HG03520 (cell line): ENCODE results near the gene NPTN.
"Not testable (repeated sequence)": the region's sequence is repeated elsewhere in the genome, so short reads cannot be mapped to it uniquely, and the experiment has no call there.

ENCODE experiments used
- ATAC-seq: cut with Tn5 transposase; IDR thresholded peaks from one replicate; pipeline ENCODE4 v1.9.1; 2021; ENCODE audit warnings: mild to moderate bottlenecking, moderate library complexity; ENCODE audit not compliant: unreplicated experiment

The NPTN gene

DNA sequence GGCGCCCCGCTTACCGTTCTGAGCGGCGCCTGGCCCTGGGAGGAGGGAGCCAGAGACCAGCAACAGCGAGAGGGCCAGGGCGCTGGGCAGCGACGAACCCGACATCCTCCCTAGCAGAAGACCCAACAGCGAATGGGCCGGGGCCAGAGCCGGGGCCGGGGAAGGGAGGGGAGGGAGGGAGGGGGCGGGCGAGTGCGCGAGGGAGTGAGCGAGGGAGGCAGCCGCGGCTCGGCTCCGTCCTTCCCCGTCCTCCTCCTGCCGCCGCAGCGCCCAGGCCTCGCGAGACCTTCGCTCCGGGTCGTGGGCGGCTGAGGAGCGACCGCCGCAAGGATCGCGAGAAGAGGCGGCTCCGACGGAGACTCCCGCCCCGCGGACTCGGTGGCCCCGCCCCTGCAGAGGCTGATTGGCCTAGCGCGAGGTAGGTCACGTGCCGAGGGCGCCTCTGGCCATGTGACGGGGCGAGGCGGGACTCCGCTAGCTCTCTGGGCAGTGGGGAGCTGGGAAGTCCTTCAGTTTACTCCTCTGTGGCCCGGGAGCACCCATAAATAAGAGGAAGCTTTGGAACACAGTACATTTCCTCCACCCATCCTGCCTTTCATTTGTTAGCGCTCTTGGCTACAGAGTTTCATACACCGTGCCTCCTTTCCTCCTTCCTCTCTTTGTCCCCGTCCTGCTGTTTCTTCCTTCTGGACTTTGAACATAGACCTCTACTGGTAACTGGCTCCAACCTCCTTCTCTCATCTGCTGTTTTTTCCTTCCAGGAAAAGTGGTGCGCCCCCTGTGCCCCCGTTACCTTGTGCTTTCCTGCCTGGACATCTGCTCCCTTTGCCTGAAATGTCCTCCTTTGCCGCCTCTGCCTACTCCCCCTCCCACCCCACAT, at the start of gene NPTN:
TSS of gene NPTN (minus strand) at position 279 of the 880 bp plus-strand sequence. CDS start at position 105, 174 bp downstream.
- ATAC-seq = peak; percentile 84

DNA sequence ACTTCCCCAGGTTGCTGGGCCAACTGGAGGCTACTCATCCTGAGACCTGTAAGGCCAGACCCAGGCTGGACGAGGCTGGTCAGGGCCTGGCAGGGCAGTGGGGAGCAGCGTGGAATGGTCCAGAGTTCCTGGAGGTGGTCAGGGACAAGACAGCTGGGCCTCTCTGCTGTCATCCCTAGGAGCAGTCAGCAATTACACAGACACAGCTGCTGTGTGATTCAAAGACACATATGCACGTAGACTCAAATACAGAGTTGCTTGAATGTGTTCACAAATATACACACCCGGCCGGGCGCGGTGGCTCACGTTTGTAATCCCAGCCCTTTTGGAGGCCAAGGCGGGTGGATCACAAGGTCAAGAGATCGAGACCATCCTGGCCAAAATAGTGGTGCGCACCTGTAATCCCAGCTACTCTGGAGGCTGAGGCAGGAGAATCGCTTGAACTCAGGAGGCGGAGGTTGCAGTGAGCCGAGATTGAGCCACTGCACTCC, 49.5 kb upstream of the NPTN start:
- no peak for ATAC-seq

DNA sequence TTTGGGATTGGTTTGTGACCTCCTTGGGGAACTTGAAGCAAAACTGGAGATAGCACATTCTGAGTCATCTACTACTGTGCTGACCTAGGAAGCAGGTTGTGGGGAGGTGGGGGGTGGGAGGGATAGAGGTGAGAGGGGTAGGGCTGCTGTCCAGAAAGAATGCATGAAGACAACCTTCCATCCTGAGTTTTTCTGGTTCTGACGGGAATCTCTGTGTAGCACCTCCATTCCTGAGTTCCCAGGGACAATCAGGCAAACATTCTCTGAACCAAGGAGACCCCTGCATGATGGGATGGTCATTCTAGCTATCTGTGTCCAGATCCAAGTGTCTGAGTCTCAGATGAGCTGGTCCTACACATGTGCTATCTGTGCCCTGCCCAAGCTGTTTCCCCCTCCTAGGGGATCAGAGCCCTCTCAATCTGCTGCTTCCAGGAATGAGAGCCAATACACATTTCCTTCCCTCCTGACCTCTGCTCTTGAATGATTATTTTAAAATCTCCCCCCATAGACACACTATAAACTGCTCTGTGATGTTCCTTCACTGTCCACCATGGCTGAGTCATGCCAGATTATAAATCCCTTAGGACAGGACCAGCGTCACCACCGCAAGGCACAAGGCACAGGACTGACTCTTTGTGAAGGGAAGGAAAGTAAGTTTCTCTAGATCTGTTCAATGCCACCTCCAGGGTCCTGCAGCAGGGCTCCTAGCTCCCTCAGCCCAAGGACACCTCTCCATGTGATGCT, 48.8 kb upstream of the NPTN start:
- ATAC-seq = no peak

DNA sequence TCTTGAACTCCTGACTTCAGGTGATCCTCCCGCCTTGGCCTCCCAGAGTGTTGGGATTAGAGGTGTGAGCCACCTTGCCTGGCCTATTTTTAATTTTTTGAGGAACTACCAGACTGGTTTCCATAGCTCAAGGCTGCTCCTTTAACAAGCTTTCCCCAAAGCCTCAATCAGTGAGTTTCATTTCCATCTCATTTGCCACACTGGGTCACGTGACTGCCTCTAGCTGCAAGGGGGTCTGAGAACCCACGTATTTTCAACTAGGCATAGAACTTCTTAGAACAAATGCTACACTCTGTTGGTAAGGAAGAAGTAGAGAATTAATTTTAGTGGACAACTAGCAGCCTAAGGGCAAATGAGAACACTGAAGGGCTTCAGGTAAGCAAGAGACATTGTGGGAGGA, 47.9 kb upstream of the NPTN start:
- ATAC-seq = no peak

DNA sequence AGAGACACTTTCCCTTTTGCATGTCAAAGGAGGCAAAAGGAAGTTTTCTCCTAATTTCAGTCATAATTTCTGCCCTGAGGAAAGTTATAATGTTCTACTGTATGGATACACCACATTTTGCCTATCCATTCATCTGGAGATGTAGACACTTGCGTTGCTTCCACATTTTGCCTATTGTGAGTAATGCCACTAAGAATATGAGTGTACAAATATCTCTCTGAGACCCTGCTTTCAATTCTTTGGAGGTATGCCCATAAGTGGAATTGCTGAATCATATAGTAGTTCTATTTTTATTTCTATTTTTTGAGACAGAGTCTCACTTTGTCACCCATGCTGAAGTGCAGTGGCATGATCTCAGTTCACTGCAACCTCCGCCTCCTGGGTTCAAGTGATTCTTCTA, 47.4 kb upstream of the NPTN start:
- ATAC-seq = no peak

DNA sequence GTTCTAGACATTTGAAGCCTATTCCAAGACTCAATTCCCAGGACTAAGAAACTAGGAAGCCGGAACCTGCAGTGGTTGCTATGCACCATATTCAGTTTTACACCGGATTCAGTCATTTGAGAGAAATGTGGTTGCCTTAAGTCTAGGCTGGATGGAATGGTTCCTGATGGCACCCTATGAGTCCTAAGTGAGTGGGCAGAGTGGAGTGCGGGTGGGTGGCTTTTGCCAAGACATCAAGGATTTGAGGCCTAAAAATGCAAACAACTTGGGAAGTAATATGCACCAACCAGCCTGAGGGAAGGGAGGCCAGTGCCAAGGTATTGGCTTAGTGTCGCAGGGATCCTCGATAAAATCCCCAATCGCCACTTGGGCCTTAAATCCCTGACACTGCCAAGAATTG, 46.8 kb upstream of the NPTN start:
- no peak for ATAC-seq

DNA sequence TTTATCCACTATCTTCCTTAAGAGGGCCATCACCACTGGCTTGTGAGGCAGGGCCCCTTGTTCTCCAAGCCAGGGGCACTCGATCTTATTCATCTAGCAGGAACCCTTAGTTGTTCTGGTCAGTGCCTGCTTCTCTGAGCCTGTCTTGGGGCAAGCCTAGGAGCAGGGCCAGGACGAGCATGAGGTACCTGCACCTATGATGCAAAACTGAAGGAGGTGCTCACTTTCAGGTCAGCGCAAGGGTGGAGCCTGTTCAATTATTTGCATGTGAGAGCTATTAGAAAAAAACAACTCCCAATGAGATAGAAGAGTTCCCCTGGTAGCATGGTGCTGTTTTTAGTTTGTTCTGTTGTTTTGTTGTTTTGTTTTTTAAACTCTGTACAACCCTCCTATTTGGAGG, 46.0 kb upstream of the NPTN start:
- no peak for ATAC-seq

DNA sequence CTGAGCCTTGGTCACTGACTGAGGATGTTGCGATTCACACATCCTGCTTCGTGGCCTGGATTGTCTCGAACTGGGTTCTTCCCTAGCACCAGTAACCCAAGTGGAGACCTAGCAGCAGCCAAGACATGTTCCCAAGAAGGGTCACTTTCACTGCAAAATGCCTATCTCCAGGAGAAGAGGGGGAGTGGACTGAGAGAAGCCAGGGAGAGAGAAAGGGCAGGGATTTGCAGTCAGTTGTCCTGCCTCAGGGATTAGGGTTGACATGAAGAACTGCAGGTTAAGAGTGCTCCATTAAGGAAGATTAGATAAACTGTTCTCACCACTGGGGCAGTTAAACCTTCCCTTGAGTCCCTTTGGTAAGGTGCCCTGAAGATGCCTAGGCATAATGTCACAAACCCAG, 45.3 kb upstream of the NPTN start:
- no peak for ATAC-seq

DNA sequence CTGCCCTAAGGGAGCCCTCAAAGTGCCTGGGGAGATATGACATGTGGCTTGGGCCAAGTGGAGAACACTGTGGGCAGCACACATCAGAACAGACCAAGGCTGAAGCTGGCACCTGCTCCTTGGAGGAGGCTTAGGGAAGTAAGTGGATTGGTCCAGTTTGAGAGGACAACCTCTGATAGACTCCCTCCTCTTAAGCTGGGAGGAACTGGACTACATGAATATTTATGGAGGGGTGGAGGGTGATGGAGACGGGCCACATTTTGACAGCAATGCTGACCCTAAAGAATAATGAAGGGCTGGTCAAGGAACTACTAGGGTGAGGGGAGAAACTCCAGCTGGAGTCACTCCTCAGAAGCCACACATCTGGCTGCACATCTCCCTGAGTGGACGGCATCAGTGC, 44.5 kb upstream of the NPTN start:
- ATAC-seq = no peak

DNA sequence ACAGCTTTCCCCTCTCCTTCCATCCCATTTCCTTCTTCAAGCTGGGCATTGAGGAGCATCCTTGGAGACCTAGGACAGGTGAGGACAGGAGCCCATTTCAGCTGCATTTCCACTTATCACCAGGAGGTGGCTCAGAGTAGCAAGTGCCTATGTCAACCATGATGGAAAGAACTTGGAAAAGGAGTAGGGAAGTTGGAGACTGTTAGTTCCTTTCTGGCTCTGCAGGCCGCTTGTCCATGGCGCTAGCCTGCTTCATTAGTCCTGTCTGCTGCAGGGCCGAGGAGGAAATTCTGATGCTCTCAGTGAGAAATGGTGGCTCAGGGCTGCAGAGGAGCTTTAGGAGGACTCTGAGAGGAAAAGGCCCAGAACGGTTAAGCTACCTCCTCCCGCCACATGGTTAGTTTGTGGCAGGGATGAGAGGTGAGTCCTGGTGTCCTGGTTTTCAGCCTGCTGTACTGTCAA, 44.0 kb upstream of the NPTN start:
- ATAC-seq = no peak

DNA sequence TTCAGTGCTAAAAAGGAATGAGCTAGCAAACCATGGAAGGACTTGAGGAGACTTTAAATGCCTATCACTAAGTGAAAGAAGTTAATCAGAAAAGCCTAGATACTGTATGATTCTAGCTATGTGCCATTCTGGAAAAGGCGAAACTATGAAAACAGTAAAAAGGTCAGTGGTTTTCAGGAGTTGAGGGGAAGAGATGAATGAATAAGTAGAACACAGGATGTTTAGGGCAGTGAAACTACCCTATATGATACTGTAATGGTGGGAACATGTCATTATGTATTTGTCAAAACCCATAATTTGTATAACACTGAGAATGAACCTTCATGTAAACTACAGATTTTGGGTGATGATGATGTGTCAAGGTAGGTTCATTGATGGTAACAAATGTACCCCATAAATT, 41.4 kb upstream of the NPTN start:
- no peak for ATAC-seq

DNA sequence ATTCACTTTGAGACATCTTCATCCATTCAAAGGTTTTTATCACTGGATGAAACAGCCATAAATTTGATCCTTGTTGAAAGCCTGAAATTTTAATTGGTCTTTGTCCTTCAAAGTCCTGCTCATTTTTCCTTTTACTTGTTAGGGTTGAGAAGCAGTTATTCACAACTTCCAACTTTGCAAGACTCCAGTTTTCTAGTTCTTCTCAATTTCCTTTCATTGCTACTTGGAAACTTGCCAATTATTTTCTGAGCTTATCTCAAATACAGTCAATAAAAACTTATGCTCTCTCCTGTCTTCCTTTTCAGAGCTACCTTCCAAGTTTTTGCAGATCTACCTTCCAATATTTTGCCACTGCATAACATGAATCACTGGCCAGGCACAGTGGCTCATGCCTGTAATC, 27.3 kb upstream of the NPTN start:
- ATAC-seq = no peak

DNA sequence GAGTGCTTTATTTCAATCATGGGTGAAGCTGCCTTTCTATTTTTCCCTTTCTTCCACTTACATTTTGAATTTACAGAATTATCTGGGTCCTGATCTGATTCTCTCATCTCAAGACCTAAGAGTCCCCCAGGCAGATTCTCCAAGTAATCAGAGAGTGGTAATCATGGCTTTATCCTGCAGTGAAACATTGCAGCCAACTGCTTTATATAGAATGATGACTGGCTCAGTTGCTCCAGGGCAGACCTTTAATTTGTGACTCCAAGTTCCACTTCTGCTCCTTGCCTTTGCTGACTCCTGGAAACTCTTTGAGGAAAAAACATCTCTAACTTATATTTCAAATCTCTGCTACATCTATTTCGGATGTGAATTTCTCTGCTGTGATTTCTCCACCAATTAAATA, 25.5 kb upstream of the NPTN start:
- no peak for ATAC-seq

DNA sequence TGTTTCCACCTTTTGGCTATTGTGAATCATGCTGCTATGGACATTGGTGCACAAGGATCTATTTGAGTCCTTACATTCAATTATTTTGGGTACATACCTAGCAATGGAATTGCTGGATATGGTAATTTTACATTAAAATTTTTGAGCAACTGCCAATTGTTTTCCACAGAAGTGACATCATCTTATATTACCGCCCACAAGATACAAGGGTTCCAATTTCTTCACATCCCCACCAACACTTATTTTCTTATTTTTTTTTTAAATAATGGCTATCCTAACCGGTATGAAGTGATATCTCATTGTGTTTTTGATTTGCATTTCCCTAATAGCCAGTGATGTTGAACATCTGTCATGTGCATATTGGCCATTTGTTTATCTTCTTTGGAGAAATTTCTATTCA, 22.5 kb upstream of the NPTN start:
- ATAC-seq = no peak

DNA sequence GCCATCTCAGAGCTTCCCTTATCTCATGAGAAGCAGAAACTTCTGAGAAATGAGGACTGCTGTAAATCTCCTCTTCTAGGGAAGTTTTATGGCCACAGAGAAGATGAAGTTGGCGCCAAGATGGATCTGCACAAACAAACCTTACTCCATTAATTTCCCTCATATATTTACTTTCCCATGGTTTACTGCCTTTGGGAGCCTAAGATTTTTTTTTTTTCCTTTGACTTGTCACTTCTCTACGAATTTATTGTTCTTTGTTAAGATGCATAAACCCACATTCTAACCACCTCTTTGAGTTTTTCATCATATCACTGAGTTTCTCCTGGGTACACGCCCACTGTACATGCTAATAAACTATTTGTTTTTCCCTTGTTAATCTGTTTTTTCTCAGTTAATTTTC, 21.5 kb upstream of the NPTN start:
- ATAC-seq = no peak

DNA sequence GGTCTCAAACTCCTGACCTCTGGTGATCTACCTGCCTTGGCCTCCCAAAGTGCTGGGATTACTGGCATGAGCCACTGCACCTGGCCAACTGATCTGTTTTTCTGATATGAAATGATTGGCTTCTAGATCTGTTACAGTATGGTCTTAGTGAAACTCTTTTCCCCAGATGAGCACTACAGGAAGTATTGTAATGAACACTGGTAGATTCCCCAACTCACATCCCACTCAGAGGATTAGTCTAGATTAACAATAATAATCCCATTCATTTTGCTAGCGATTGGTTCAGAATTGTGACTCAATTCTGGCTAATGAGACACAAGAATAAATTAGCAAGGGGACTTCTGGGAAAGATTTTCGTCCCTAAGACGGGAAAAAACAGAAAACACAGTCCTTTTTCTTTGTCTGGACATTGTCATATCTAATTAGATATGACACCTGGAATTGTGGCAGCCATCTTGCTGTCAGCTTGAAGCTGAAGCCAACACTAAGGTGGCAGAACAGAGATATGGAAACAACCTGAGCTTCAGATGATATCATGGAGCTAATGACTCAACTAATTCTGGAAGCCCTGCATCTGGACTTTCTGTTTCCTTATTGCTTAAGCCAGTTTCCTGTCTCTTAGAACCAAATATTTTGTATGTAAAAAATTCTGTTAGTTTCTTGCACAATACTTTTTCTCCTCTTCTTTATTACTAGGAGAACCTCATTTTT, 17.4 kb upstream of the NPTN start:
- ATAC-seq = no peak

DNA sequence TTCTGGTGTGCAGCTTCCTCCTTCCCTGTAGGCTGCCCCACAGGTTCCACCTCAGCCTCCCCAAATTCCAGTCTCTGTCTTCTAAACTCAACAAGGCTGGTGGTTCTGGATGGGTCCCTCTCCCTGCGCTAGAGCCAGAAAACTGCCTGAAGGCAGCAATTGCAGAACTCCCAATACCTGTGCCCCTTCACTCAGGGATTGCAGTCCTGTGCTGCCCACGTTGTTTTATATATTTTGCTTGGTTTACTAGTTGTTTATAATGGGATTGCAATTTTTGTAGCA, 14.8 kb upstream of the NPTN start:
- no peak for ATAC-seq

DNA sequence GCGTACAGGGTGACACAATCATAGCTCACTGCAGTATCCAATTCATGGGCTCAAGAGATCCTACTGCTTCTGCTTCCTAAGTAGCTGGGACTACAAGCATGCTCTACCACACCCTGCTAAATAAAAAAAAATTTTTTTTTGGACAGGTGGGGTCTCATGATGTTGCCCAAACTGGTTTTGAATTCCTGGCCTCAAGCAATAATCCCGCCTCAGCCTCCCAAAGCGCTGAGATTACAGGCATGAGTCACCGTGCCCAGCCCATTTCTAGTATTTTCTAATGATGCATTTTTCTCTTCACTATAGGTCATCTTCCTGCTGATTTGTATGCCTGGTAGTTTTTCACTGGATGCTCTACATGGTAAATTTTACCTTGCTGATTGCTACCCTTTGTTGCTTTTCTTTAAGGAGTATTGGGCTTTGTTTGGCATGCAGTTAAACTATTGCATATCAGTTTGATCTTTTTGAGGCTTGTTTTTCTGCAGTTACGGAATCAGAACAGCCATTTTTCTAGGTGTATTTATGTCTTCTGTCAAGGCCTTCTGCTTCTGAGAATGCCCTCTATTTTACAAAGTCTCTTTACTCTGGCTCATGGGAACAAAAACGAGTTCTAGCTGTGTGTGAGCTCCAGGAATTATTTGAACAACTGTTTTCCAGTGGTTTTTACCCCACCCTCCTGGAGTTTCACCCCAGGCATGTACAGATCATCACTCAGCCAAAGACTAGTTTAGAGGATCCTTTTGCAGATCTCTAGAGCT, 14.2 kb upstream of the NPTN start:
- ATAC-seq = no peak

DNA sequence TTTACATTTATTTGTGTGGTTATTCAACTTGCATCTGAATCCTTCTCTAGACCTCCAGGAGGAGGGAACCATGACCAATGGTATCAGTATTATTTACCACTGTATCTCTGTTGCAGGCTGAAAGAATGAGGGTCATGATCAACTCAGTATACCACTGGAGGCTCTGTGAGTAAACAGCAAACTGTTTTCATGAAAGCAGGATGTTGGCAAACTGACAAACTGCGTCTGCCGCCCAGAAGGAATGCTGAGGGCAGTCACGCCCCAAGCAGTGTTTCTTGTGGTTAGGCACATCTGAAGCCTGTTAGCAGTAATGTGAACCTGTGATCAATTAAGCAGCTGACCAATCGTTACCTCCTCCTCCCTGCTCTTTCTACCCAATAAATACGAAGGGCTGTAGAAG, 6.3 kb upstream of the NPTN start:
- ATAC-seq = not testable (repeated sequence)

DNA sequence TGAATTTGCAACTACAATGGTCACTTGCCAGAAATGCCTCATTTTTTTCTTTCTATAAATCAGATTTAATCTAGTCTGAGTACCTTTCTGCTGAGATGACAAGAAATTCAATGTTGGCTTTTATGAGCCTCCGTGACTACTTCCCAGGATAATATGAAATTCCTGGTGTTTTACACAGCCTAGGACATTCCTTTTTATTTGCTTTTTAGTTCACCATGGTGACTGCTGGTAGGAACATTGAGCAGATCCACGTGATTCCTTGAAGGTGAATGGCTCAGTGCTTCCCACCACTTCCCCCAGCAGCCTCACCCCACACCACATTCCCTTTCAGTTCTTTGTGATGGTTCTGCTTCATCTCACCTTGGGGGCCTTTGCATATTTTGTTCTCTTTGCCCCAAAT, 4.3 kb upstream of the NPTN start:
- ATAC-seq = no peak

DNA sequence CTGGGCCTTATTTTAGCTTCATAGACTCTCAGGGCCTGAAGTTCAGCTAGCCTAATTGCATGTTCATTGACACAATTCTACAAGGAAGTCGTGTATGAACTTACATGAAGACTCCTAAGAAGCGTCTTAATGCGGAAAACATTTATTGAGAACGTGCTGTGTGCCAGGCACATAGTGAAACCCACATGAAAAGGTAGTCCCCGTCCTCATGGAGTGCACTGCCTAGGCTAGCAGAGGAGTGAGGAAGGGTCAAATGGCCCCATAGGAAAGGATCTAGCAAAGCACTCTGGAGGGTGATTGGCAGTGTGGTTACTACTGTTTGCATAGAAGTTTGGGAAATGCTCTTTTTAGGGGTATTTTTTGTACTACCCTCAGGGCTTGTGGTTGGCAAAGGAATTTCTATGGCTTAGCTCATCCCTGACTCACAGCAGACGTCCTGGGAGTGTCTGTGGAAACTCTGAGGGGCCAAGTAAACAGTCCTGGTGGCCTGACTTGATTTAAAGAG, 854 bp upstream of the NPTN start:
- ATAC-seq = no peak
